ENCODE measurements around the gene LAYN.

Gene LAYN

GRCh38 chr11:111540114-111540936 lies at the start of gene LAYN:
TSS of gene LAYN (plus strand) at chr11:111540720. CDS start at chr11:111540844, 124 bp downstream.
- DNase-seq = no peak

- DNase-seq = no peak
These were observed 46.5 kb upstream of the LAYN start for GRCh38 chr11:111494040-111494439.

GRCh38 chr11:111499483-111499882 lies 41.0 kb upstream of the LAYN start:
- no peak for DNase-seq

GRCh38 chr11:111500481-111500880 lies 40.0 kb upstream of the LAYN start:
- no peak for DNase-seq

- no peak for DNase-seq
These were observed 37.9 kb upstream of the LAYN start for GRCh38 chr11:111502611-111503010.

GRCh38 chr11:111510311-111510710 lies 30.2 kb upstream of the LAYN start:
- no peak for DNase-seq

- no peak for DNase-seq
These were observed 28.0 kb upstream of the LAYN start, which contains the start of gene BTG4 for GRCh38 chr11:111512296-111513239. TSS of gene BTG4 (minus strand) at chr11:111512386. CDS start at chr11:111498776, 13,610 bp downstream.

- DNase-seq = no peak
These were observed 27.3 kb upstream of the LAYN start for GRCh38 chr11:111513240-111513605.

- no peak for DNase-seq
These were observed 26.1 kb upstream of the LAYN start, which contains the start of gene HOATZ for GRCh38 chr11:111514216-111515031. TSS of gene HOATZ (plus strand) at chr11:111514778. CDS start at chr11:111514785, 7 bp downstream.

- DNase-seq = no peak
These were observed 24.9 kb upstream of the LAYN start for GRCh38 chr11:111515591-111515990.

- no peak for DNase-seq
These were observed 21.9 kb upstream of the LAYN start for GRCh38 chr11:111518668-111519067.

GRCh38 chr11:111520560-111520959 lies 20.0 kb upstream of the LAYN start:
- no peak for DNase-seq

GRCh38 chr11:111521135-111521534 lies 19.4 kb upstream of the LAYN start:
- DNase-seq = no peak

- DNase-seq = no peak
These were observed 18.1 kb upstream of the LAYN start for GRCh38 chr11:111522426-111522825.

GRCh38 chr11:111523343-111523742 lies 17.2 kb upstream of the LAYN start:
- no peak for DNase-seq

- DNase-seq = no peak
These were observed 16.5 kb upstream of the LAYN start for GRCh38 chr11:111524056-111524455.

GRCh38 chr11:111525456-111525855 lies 15.1 kb upstream of the LAYN start:
- no peak for DNase-seq

- no peak for DNase-seq
These were observed 14.0 kb upstream of the LAYN start for GRCh38 chr11:111526501-111526900.

- no peak for DNase-seq
These were observed 13.2 kb upstream of the LAYN start for GRCh38 chr11:111527279-111527678.

GRCh38 chr11:111528557-111528956 lies 12.0 kb upstream of the LAYN start:
- DNase-seq = no peak

- DNase-seq = no peak
These were observed 10.4 kb upstream of the LAYN start for GRCh38 chr11:111530091-111530490.

- no peak for DNase-seq
These were observed 9.4 kb upstream of the LAYN start for GRCh38 chr11:111531136-111531535.

Measured in 8988T (cell line).